Astrocyte (in vitro differentiated cells and primary cell): ENCODE measurements around the gene SLC12A2. TPM values are rescaled to one million over a fixed set of nuclear protein-coding genes. Genes with fewer than 3 reads are reported as not detected.

Source experiments
- DNase-seq: peaks from one replicate; pipeline ENCODE4 v3.0.0-alpha.2; 2010; ENCODE audit warnings: low read depth
- FAIRE-seq: peaks from 2 replicates; lab custom pipeline; 2011; peaks lifted over from hg19 to GRCh38; lab: Jason Lieb, UNC
- H2AFZ ChIP-seq: 2 replicates; pipeline ENCODE4 v1.6.0; 2012; ENCODE audit warnings: low read depth, low read length, inconsistent platforms
- H3K27ac ChIP-seq: 2 replicates; pipeline ENCODE4 v1.5.1; 2011; ENCODE audit warnings: low read depth, low read length, inconsistent platforms
- H3K27me3 ChIP-seq: 2 replicates; pipeline ENCODE4 v1.6.0; 2011; ENCODE audit warnings: low read length, inconsistent platforms; ENCODE audit not compliant: insufficient read depth
- H3K36me3 ChIP-seq: 2 replicates; pipeline ENCODE4 v1.5.1; 2011; ENCODE audit warnings: low read length, inconsistent platforms; ENCODE audit not compliant: insufficient read depth
- H3K4me1 ChIP-seq: 2 replicates; pipeline ENCODE4 v1.5.1; 2011; ENCODE audit warnings: low read length, inconsistent platforms; ENCODE audit not compliant: insufficient read depth
- H3K4me2 ChIP-seq: 2 replicates; pipeline ENCODE4 v1.6.0; 2012; ENCODE audit warnings: low read length, inconsistent platforms
- H3K4me3 ChIP-seq: 2 replicates; pipeline ENCODE4 v1.5.1; 2011; ENCODE audit warnings: low read depth, mild to moderate bottlenecking, low read length, inconsistent platforms; ENCODE audit not compliant: insufficient read depth
- H3K79me2 ChIP-seq: 2 replicates; pipeline ENCODE4 v1.6.0; 2012; ENCODE audit warnings: mild to moderate bottlenecking, low read length, inconsistent platforms; ENCODE audit not compliant: insufficient read depth
- H3K9ac ChIP-seq: 2 replicates; pipeline ENCODE4 v1.6.0; 2012; ENCODE audit warnings: mild to moderate bottlenecking, low read length, inconsistent platforms
- H3K9me3 ChIP-seq: 2 replicates; pipeline ENCODE4 v1.5.1; 2012; ENCODE audit warnings: low read depth, mild to moderate bottlenecking, low read length, inconsistent platforms; ENCODE audit not compliant: insufficient read depth
- H4K20me1 ChIP-seq: 2 replicates; pipeline ENCODE4 v1.6.0; 2012; ENCODE audit warnings: low read length, inconsistent platforms; ENCODE audit not compliant: insufficient read depth
- H3K27ac Mint-ChIP-seq: one replicate; pipeline ENCODE4 v1.8.0; 2021; ENCODE audit warnings: mild to moderate bottlenecking, mixed read lengths; ENCODE audit not compliant: unreplicated experiment
- H3K27me3 Mint-ChIP-seq: one replicate; pipeline ENCODE4 v1.8.0; 2021; ENCODE audit warnings: low read depth, mixed read lengths; ENCODE audit not compliant: unreplicated experiment
- H3K36me3 Mint-ChIP-seq: one replicate; pipeline ENCODE4 v1.8.0; 2021; ENCODE audit warnings: low read depth, mixed read lengths; ENCODE audit not compliant: unreplicated experiment
- H3K4me1 Mint-ChIP-seq: one replicate; pipeline ENCODE4 v1.8.0; 2021; ENCODE audit warnings: low read depth, mixed read lengths; ENCODE audit not compliant: unreplicated experiment
- H3K4me3 Mint-ChIP-seq: one replicate; pipeline ENCODE4 v1.8.0; 2021; ENCODE audit warnings: mild to moderate bottlenecking, moderate library complexity, mixed read lengths; ENCODE audit not compliant: unreplicated experiment
- H3K9me3 Mint-ChIP-seq: one replicate; pipeline ENCODE4 v1.8.0; 2021; ENCODE audit warnings: mild to moderate bottlenecking, mixed read lengths; ENCODE audit not compliant: unreplicated experiment
- EZH2 ChIP-seq: IDR thresholded peaks from 2 replicates; pipeline ENCODE4 v1.6.1; 2012; ENCODE audit warnings: mild to moderate bottlenecking, low read length, inconsistent platforms; ENCODE audit not compliant: insufficient read depth
- total RNA-seq: library from RNA; stranded (reverse); gene quantifications from 2 replicates; pipeline ENCODE4 v1.2.1, GENCODE V29; 2021
- TF ChIP-seq, protein P1 (sequence below): IDR thresholded peaks from 2 replicates; pipeline ENCODE4 v1.5.1; 2011; ENCODE audit warnings: low read depth, mild to moderate bottlenecking, inconsistent platforms, low read length, moderate library complexity; ENCODE audit not compliant: insufficient read depth

SLC12A2 gene
- total RNA-seq, 1 donor from 2014 or later = 20.3 TPM

DNA sequence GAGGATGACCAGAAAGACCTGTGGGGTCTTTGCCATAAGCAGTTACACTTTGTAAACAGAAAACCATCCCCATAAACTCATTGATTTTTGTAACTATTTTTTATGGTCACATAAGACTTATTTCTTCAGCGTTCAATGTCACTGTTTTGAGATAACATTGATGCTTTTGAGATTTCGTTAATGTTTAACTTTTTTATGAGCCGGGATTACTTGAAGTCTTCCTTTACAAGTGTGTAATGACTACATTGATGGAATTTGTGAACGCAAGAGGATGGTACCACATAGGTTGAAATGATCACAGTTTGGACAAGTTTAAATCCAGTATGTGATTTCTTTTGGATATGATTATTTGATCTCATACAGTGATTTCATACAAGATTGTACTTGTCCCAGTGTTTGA, 1.8 kb downstream of the SLC12A2 start:
- H3K9ac ChIP-seq = peak overlapping the region; percentile 92
- peak overlapping the region; percentile 90 for H3K4me2 ChIP-seq
- peaks cover 37% of the 10 kb centered on the region for H4K20me1 ChIP-seq
- H3K36me3 Mint-ChIP-seq = no peaks in the 10 kb centered on the region
- no peak overlapping the region for H3K27ac Mint-ChIP-seq
- peaks cover 8% of the 10 kb centered on the region for H3K4me1 Mint-ChIP-seq
- H3K4me3 Mint-ChIP-seq = peak overlapping the region; percentile 93
- H3K4me1 ChIP-seq = peaks cover 5% of the 10 kb centered on the region
- H3K27me3 ChIP-seq = no peaks in the 10 kb centered on the region
- no peak overlapping the region for H3K27ac ChIP-seq
- H3K27me3 Mint-ChIP-seq = no peaks in the 10 kb centered on the region
- peaks cover 69% of the 10 kb centered on the region for H3K79me2 ChIP-seq
- H3K9me3 ChIP-seq = no peaks in the 10 kb centered on the region
- TF ChIP-seq EZH2 = no peak
- TF ChIP-seq, protein P1, sequence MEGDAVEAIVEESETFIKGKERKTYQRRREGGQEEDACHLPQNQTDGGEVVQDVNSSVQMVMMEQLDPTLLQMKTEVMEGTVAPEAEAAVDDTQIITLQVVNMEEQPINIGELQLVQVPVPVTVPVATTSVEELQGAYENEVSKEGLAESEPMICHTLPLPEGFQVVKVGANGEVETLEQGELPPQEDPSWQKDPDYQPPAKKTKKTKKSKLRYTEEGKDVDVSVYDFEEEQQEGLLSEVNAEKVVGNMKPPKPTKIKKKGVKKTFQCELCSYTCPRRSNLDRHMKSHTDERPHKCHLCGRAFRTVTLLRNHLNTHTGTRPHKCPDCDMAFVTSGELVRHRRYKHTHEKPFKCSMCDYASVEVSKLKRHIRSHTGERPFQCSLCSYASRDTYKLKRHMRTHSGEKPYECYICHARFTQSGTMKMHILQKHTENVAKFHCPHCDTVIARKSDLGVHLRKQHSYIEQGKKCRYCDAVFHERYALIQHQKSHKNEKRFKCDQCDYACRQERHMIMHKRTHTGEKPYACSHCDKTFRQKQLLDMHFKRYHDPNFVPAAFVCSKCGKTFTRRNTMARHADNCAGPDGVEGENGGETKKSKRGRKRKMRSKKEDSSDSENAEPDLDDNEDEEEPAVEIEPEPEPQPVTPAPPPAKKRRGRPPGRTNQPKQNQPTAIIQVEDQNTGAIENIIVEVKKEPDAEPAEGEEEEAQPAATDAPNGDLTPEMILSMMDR = no peak
- H3K9me3 Mint-ChIP-seq = no peaks in the 10 kb centered on the region
- DNase-seq (no peak), FAIRE-seq (no peak)
- H2AFZ ChIP-seq = no peak overlapping the region
- no peaks in the 10 kb centered on the region for H3K36me3 ChIP-seq
- peak overlapping the region; percentile 95 for H3K4me3 ChIP-seq

DNA sequence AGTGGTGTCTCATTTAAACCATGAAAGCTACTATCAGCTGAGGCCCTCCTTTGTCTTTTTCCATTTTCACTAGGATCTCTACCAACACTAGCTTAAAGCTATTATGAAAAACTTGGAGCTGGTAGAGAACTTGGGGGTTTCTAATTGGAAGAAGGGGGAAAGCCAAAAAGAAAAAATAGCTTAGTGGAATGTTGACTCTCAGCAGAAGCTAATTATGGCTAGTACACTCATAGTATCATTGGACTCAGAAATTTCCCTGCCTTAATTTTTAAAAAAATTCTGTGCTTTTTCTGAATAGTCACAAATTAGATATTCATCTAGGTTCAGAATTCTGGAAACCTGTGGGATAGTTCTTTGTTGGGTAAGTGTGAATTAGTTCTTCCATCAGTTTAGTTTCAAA, 8.0 kb downstream of the SLC12A2 start:
- Histone ChIP-seq H3K27me3 (no peaks in the 10 kb centered on the region), H3K9me3 (no peaks in the 10 kb centered on the region), H4K20me1 (peaks cover 46% of the 10 kb centered on the region), H3K79me2 (peaks cover 83% of the 10 kb centered on the region), H3K36me3 (no peaks in the 10 kb centered on the region), H3K9ac (no peak overlapping the region), H2AFZ (no peak overlapping the region), H3K27ac (no peak overlapping the region), H3K4me3 (no peak overlapping the region), H3K4me2 (no peak overlapping the region), H3K4me1 (no peaks in the 10 kb centered on the region)
- Mint-ChIP-seq H3K4me1 (peaks cover 3% of the 10 kb centered on the region), H3K9me3 (no peaks in the 10 kb centered on the region), H3K27ac (no peak overlapping the region), H3K4me3 (no peak overlapping the region), H3K27me3 (no peaks in the 10 kb centered on the region), H3K36me3 (no peaks in the 10 kb centered on the region)
- DNase-seq (no peak), FAIRE-seq (no peak)
- no peak for TF ChIP-seq EZH2
- TF ChIP-seq, protein P1 = no peak

DNA sequence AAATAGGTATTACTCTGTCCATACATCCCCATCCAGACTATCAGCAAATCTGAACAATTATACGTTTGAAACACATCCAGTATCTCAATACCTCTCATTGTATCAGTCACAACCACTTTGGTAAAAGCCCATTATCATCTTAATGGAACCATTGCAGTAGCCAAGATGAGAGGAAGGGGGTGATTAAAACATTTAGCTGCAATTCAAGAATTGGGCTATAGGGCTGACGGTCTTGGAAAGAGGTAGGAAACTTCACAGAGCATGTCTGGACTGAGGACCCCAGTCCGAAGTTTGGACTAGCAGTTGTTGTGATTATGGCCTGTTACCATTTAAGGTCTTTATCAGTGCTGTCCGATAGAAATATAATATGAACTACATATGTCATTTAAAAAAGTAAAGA, 8.6 kb downstream of the SLC12A2 start:
- peaks cover 41% of the 10 kb centered on the region for H4K20me1 ChIP-seq
- H3K4me2 ChIP-seq = no peak overlapping the region
- H3K4me3 Mint-ChIP-seq = no peak overlapping the region
- no peaks in the 10 kb centered on the region for H3K36me3 ChIP-seq
- H2AFZ ChIP-seq = no peak overlapping the region
- H3K4me3 ChIP-seq = no peak overlapping the region
- TF ChIP-seq EZH2 = no peak
- TF ChIP-seq, protein P1 = no peak
- H3K9ac ChIP-seq = no peak overlapping the region
- H3K27ac Mint-ChIP-seq = no peak overlapping the region
- no peaks in the 10 kb centered on the region for H3K27me3 ChIP-seq
- H3K36me3 Mint-ChIP-seq = no peaks in the 10 kb centered on the region
- H3K4me1 ChIP-seq = no peaks in the 10 kb centered on the region
- peaks cover 82% of the 10 kb centered on the region for H3K79me2 ChIP-seq
- no peaks in the 10 kb centered on the region for H3K27me3 Mint-ChIP-seq
- no peaks in the 10 kb centered on the region for H3K9me3 Mint-ChIP-seq
- FAIRE-seq = no peak
- no peaks in the 10 kb centered on the region for H3K9me3 ChIP-seq
- DNase-seq = no peak
- H3K27ac ChIP-seq = no peak overlapping the region
- peaks cover 3% of the 10 kb centered on the region for H3K4me1 Mint-ChIP-seq
